HepG2 (cell line): ENCODE measurements around the gene CPXM2.

ENCODE experiments used
- CREB1 ChIP-seq, 2 experiments: fragments of 450-650 bp in 1 of 2; IDR thresholded peaks; 2 replicates each; pipeline ENCODE4 v1.6.1; 2016 to 2017; ENCODE audit warnings: control low read depth in 1 of 2, mild to moderate bottlenecking in 1 of 2, missing compliant biosample characterization in 1 of 2, missing genetic modification characterization in 1 of 2
- CTCF ChIP-seq: sonication (generic); formaldehyde crosslinking; IDR thresholded peaks from 2 replicates; pipeline ENCODE4 v1.5.0; 2020; ENCODE audit warnings: mild to moderate bottlenecking, missing genetic modification reagents, moderate library complexity
- FOXJ3 ChIP-seq: sonication (generic); formaldehyde crosslinking; IDR thresholded peaks from 2 replicates; pipeline ENCODE4 v1.4.0; 2020; ENCODE audit warnings: missing genetic modification reagents, mild to moderate bottlenecking, borderline replicate concordance
- IRF9 ChIP-seq: sonication (generic); formaldehyde crosslinking; IDR thresholded peaks from 2 replicates; pipeline ENCODE4 v1.8.0; 2022; ENCODE audit warnings: missing genetic modification reagents, mild to moderate bottlenecking, borderline replicate concordance
- KLF6 ChIP-seq: IDR thresholded peaks from 2 replicates; pipeline ENCODE4 v1.8.0; 2016; ENCODE audit warnings: missing biosample characterization, missing genetic modification reagents
- ZBTB49 ChIP-seq: sonication (generic); formaldehyde crosslinking; IDR thresholded peaks from 2 replicates; pipeline ENCODE4 v1.4.0; 2020; ENCODE audit warnings: missing genetic modification reagents, borderline replicate concordance
- ZGPAT ChIP-seq: IDR thresholded peaks from 2 replicates; pipeline ENCODE4 v1.6.1; 2016; ENCODE audit warnings: mild to moderate bottlenecking
- ZNF317 ChIP-seq: sonication (generic); formaldehyde crosslinking; IDR thresholded peaks from 2 replicates; pipeline ENCODE4 v1.5.0; 2020; ENCODE audit warnings: mild to moderate bottlenecking, missing genetic modification reagents
- ZNF503 ChIP-seq: sonication (generic); formaldehyde crosslinking; IDR thresholded peaks from 2 replicates; pipeline ENCODE4 v1.4.0; 2020; ENCODE audit warnings: missing genetic modification reagents
- ZNF616 ChIP-seq: sonication (generic); formaldehyde crosslinking; IDR thresholded peaks from 2 replicates; pipeline ENCODE4 v1.5.0; 2020; ENCODE audit warnings: low read depth, mild to moderate bottlenecking, missing genetic modification reagents
- ZSCAN30 ChIP-seq: sonication (generic); formaldehyde crosslinking; IDR thresholded peaks from 2 replicates; pipeline ENCODE4 v1.5.0; 2020; ENCODE audit warnings: mild to moderate bottlenecking, missing genetic modification reagents

- no peak for TF ChIP-seq IRF9 (CRISPR knock-in tag)
- no peak for TF ChIP-seq ZSCAN30 (CRISPR knock-in tag)
- TF ChIP-seq ZBTB49 (CRISPR knock-in tag), result no peak
- TF ChIP-seq CTCF (CRISPR knock-in tag), result no peak
- no peak for TF ChIP-seq ZNF616 (CRISPR knock-in tag)
- no peak for TF ChIP-seq FOXJ3
- no peak for TF ChIP-seq ZNF317 (CRISPR knock-in tag)
- TF ChIP-seq KLF6 (CRISPR knock-in tag), result no peak
- TF ChIP-seq CREB1 (IDR thresholded peaks at IDR 0.05), result no peak
- no peak for TF ChIP-seq CREB1 (CRISPR knock-in tag; IDR thresholded peaks at IDR 0.05)
- no peak for TF ChIP-seq ZGPAT (CRISPR knock-in tag)
- TF ChIP-seq ZNF503 (CRISPR knock-in tag), result no peak
Measured at GRCh38 chr10:123747426-123747825, 144.2 kb downstream of the CPXM2 start.
